Spleen (tissue), 7 donors: ENCODE measurements around the gene EIF2S2.

Experiments
- CTCF ChIP-seq, 11 experiments: fragments of 200-600 bp in 7 of 11; fragments of 450-650 bp in 4 of 11; sonication (generic) in 4 of 11; IDR thresholded peaks in 8 of 11; conservative IDR thresholded peaks in 3 of 11; 1 replicate in 7 of 11; 2 replicates in 4 of 11; pipeline versions ENCODE4 v1.4.0 to v1.8.0; 2016 to 2021; ENCODE audit warnings: antibody characterized with exemption in 11 of 11, inconsistent platforms in 4 of 11, mild to moderate bottlenecking in 1 of 11
- POLR2A ChIP-seq, 3 donors: fragments of 450-650 bp; IDR thresholded peaks; one replicate each; pipeline ENCODE4 v1.5.1; 2017; ENCODE audit warnings: antibody characterized with exemption in 3 of 3, mild to moderate bottlenecking in 1 of 3
- donor health status: DM: no; HTN: no; CAD: no; lungs with moderate emphysema.
- donor health status: DM: no; HTN: no; CAD: no.
- donor health status: DM: no; HTN: no; CAD: no.

GRCh38 chr20:34072778-34073177, 39.3 kb downstream of the EIF2S2 start:
- TF ChIP-seq CTCF (IDR thresholded peaks at IDR 0.05 in 8 of 11, conservative IDR thresholded peaks at IDR 0.05 in 3 of 11) (no peak), POLR2A (IDR thresholded peaks at IDR 0.05) (no peak)
